Endothelial cell of umbilical vein (primary cell): ENCODE results near the gene RABIF. TPM values are rescaled to one million over a fixed set of nuclear protein-coding genes. Genes with fewer than 3 reads are reported as not detected.

Experiments
- BruUV-seq: library from RNA; stranded (reverse); fragments of 400-500 nt; replicated peaks from 2 replicates; lab custom pipeline; 2021; lab: Mats Ljungman, UMichigan
- CTCF ChIA-PET: fragments of 300-600, 350-600 bp; sonication (Branson Sonifier 250); formaldehyde crosslinking; loops from one replicate; lab custom pipeline; 2021; ENCODE audit warnings: antibody characterized with exemption, inconsistent platforms; lab: Charles Lee
- POLR2A ChIA-PET: fragments of 300-600, 350-600 bp; sonication (Branson Sonifier 250); formaldehyde crosslinking; loops from one replicate; lab custom pipeline; 2021; ENCODE audit warnings: antibody characterized with exemption, inconsistent platforms; lab: Charles Lee
- DNase-seq: peaks from one replicate; pipeline ENCODE4 v3.0.0-alpha.2; 2011; ENCODE audit warnings: low read depth, low spot score
- FAIRE-seq: peaks from 2 replicates; lab custom pipeline; 2011; peaks lifted over from hg19 to GRCh38; lab: Jason Lieb, UNC
- H2AFZ ChIP-seq: 2 replicates; pipeline ENCODE4 v1.6.0; 2012; ENCODE audit warnings: low read depth, low read length, control low read depth, inconsistent platforms
- H3K27ac ChIP-seq: 2 replicates; pipeline ENCODE4 v1.5.1; 2011; ENCODE audit warnings: low read depth, mild to moderate bottlenecking, control low read depth, low read length, moderate library complexity; ENCODE audit not compliant: insufficient read depth
- H3K27me3 ChIP-seq, 2 experiments: 2 replicates each; pipeline versions ENCODE4 v1.6.0 to v1.6.1; 2011; ENCODE audit warnings: low read length in 2 of 2, mixed read lengths in 1 of 2; ENCODE audit not compliant: control insufficient read depth in 2 of 2, insufficient read depth in 2 of 2
- H3K36me3 ChIP-seq, 2 experiments: 2 replicates in 1 of 2; 3 replicates in 1 of 2; pipeline ENCODE4 v1.5.1; 2011; ENCODE audit warnings: low read length in 2 of 2, mild to moderate bottlenecking in 1 of 2, moderate library complexity in 1 of 2; ENCODE audit not compliant: control insufficient read depth in 2 of 2, insufficient read depth in 2 of 2; ENCODE audit errors: extremely low read depth in 1 of 2
- H3K4me1 ChIP-seq: 3 replicates; pipeline ENCODE4 v1.5.1; 2011; ENCODE audit warnings: mild to moderate bottlenecking, low read length; ENCODE audit not compliant: control insufficient read depth, insufficient read depth; ENCODE audit errors: extremely low read depth
- H3K4me2 ChIP-seq: 2 replicates; pipeline ENCODE4 v1.6.1; 2011; ENCODE audit warnings: low read length, control low read depth, mixed read lengths; ENCODE audit not compliant: insufficient read depth
- H3K4me3 ChIP-seq, 3 experiments: fragments of 200-600 bp in 1 of 3; sonication (generic), shearing (Covaris generic) in 1 of 3; replicated peaks in 1 of 3; 2 replicates each; pipeline ENCODE4 v1.5.1; 2011 to 2016; ENCODE audit warnings: control low read depth in 3 of 3, low read length in 3 of 3, mild to moderate bottlenecking in 2 of 3, inconsistent platforms in 1 of 3, low read depth in 1 of 3, moderate library complexity in 1 of 3; ENCODE audit not compliant: insufficient read depth in 1 of 3
- H3K79me2 ChIP-seq: 2 replicates; pipeline ENCODE4 v1.6.0; 2012; ENCODE audit warnings: low read length, inconsistent platforms; ENCODE audit not compliant: control insufficient read depth, insufficient read depth
- H3K9ac ChIP-seq: replicated peaks from 2 replicates; pipeline ENCODE3; 2011; ENCODE audit warnings: low read length, control low read depth; ENCODE audit not compliant: insufficient read depth; ENCODE audit errors: extremely low read depth
- H3K9me1 ChIP-seq: replicated peaks from 3 replicates; pipeline ENCODE4 v1.6.0; 2011; ENCODE audit warnings: mild to moderate bottlenecking, low read length; ENCODE audit not compliant: control insufficient read depth, insufficient read depth; ENCODE audit errors: extremely low read depth
- H3K9me3 ChIP-seq: replicated peaks from 2 replicates; pipeline ENCODE4 v1.5.1; 2012; ENCODE audit warnings: low read length, inconsistent platforms; ENCODE audit not compliant: control insufficient read depth, insufficient read depth
- H4K20me1 ChIP-seq: replicated peaks from 2 replicates; pipeline ENCODE3; 2011; ENCODE audit warnings: mild to moderate bottlenecking, low read length; ENCODE audit not compliant: control insufficient read depth, insufficient read depth; ENCODE audit errors: extremely low read depth
- EZH2 ChIP-seq: IDR thresholded peaks from 2 replicates; pipeline ENCODE4 v1.6.1; 2012; ENCODE audit warnings: borderline replicate concordance, low read depth, mild to moderate bottlenecking, moderate library complexity, low read length, inconsistent platforms; ENCODE audit not compliant: severe bottlenecking
- FOS ChIP-seq: IDR thresholded peaks from 2 replicates; pipeline ENCODE4 v1.6.1; 2011; ENCODE audit warnings: mild to moderate bottlenecking, low read length, moderate library complexity, borderline replicate concordance; ENCODE audit not compliant: insufficient read depth
- GATA2 ChIP-seq: IDR thresholded peaks from 2 replicates; pipeline ENCODE4 v1.7.0; 2011; ENCODE audit warnings: low read depth, mild to moderate bottlenecking, moderate library complexity, mixed read lengths, low read length; ENCODE audit not compliant: insufficient read length, insufficient read depth
- JUN ChIP-seq: IDR thresholded peaks from 2 replicates; pipeline ENCODE4 v1.6.1; 2011; ENCODE audit warnings: borderline replicate concordance, low read depth; ENCODE audit not compliant: insufficient read length, insufficient read depth
- MYC ChIP-seq: IDR thresholded peaks from one replicate; pipeline ENCODE4 v1.6.1; 2011; ENCODE audit warnings: mild to moderate bottlenecking, low read depth, low read length
- POLR2A ChIP-seq: IDR thresholded peaks from 2 replicates; pipeline ENCODE4 v1.6.1; 2012; ENCODE audit warnings: low read depth, mild to moderate bottlenecking, control low read depth, low read length
- POLR2AphosphoS5 ChIP-seq: IDR thresholded peaks from 2 replicates; pipeline ENCODE4 v1.6.1; 2012; ENCODE audit warnings: low read depth, mild to moderate bottlenecking, control low read depth, low read length, moderate library complexity; ENCODE audit not compliant: insufficient read depth
- dilution Hi-C: fragments of 300-500 bp; cut with MboI; formaldehyde crosslinking; loops from one replicate; pipeline ENCODE4 v1.15.0; 2019; ENCODE audit warnings: low sequenced_read_pairs; ENCODE audit not compliant: extremely low pct_ligation_motif_present
- intact Hi-C: fragments of 100-400 bp; cut with micrococcal nuclease; formaldehyde crosslinking; loops from one replicate; pipeline ENCODE4 v1.10.0; 2022
- polyA plus RNA-seq, 4 experiments: library from polyadenylated mRNA; depleted of rRNA in 3 of 4; stranded (reverse) in 3 of 4; unstranded in 1 of 4; fragments of >200 nt; gene quantifications; 2 replicates each; pipeline versions ENCODE4 v1.2.1 to v1.2.3, GENCODE V29; 2011 to 2012; ENCODE audit warnings: missing spikeins in 1 of 4
- total RNA-seq: library from RNA; stranded (reverse); gene quantifications from 2 replicates; pipeline ENCODE4 v1.2.3, GENCODE V29; 2021
- TF ChIP-seq, protein P1 (sequence below), 2 donors: IDR thresholded peaks; 1 replicate in 1 of 2; 2 replicates in 1 of 2; pipeline ENCODE4 v1.5.1; 2011; ENCODE audit warnings: low read length in 2 of 2, mild to moderate bottlenecking in 2 of 2, moderate library complexity in 2 of 2, control low read depth in 1 of 2, inconsistent platforms in 1 of 2, low read depth in 1 of 2; ENCODE audit not compliant: insufficient read depth in 1 of 2; ENCODE audit errors: extremely low read depth in 1 of 2
- TF ChIP-seq, protein P2 (sequence below): IDR thresholded peaks from 2 replicates; pipeline ENCODE4 v1.6.1; 2011; ENCODE audit not compliant: insufficient read depth, insufficient read length

Gene RABIF
- total and polyA plus RNA-seq, 2 donors (not counting 3 experiments of a cell fraction or from before 2014, with no cell fraction given): 15.8 to 17.1 TPM

DNA sequence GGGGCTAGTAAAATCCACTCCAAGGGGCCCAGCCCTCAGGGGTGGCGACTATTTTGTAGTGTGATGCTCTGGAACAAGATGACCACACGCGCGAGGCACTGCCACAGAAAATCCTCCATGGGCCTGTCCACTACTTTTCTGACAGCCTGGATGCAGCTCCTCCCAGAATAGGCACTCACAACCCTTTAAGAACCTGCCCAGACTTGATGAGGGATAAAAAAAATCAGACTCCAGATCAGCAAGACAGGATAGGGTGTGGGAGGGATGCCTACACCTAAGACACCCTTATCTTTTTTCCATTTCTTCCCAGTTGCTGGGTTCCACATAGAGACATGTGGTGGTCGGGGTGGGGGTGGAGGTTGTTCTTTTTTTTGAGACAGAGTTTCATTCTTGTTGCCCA, 44.7 kb downstream of the RABIF start:
- POLR2A ChIA-PET: no interaction called here
- intact Hi-C loops: no loop called here
- BruUV-seq: no TSS peak

DNA sequence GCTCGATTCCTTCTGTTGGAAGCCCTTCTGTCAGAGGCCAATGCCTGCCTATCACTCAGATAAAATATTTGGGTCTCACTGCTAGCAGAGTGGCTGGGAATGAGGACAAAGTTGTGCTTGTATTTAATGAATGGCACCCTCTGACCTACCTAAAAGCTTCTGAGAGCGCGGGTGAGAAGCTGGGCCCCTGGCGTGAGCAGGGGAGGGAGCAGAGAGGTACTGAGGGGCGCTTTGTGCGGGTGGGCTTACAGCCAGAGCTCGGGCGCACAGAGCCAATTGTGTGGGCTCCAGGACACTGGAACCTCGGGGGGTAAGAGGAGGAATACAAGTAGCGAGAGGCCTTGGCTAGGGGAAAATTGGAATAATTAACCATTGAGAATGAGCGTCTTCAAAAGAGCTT, 45.9 kb downstream of the RABIF start:
- H3K4me2 ChIP-seq: no peak overlapping the region
- ChIA-PET CTCF (interaction anchor here (1.1 to 1.4 kb wide), 2 partner anchors 11 to 18 kb away, joined by 3 to 4 read pairs; no protein-coding TSS in a partner anchor), POLR2A (interaction anchor here (0.6 kb wide), 1 partner anchor 110 kb away, joined by 5 read pairs; no protein-coding TSS in a partner anchor)
- FAIRE-seq (no peak), DNase-seq (no peak)
- no peaks in the 10 kb centered on the region for H3K36me3 ChIP-seq
- H3K9me3 ChIP-seq: no peaks in the 10 kb centered on the region
- H4K20me1 ChIP-seq: no peaks in the 10 kb centered on the region
- dilution Hi-C loops (no loop called here), intact Hi-C loops (no loop called here)
- H2AFZ ChIP-seq: no peak overlapping the region
- H3K9me1 ChIP-seq: no peaks in the 10 kb centered on the region
- BruUV-seq: no TSS peak
- H3K79me2 ChIP-seq: no peaks in the 10 kb centered on the region
- H3K9ac ChIP-seq: no peak overlapping the region
- H3K27ac ChIP-seq: no peak overlapping the region
- no peak for TF ChIP-seq POLR2A
- TF ChIP-seq EZH2: no peak
- TF ChIP-seq GATA2: no peak
- no peak for TF ChIP-seq JUN
- no peak for TF ChIP-seq FOS
- no peak for TF ChIP-seq POLR2AphosphoS5
- TF ChIP-seq, protein P1, sequence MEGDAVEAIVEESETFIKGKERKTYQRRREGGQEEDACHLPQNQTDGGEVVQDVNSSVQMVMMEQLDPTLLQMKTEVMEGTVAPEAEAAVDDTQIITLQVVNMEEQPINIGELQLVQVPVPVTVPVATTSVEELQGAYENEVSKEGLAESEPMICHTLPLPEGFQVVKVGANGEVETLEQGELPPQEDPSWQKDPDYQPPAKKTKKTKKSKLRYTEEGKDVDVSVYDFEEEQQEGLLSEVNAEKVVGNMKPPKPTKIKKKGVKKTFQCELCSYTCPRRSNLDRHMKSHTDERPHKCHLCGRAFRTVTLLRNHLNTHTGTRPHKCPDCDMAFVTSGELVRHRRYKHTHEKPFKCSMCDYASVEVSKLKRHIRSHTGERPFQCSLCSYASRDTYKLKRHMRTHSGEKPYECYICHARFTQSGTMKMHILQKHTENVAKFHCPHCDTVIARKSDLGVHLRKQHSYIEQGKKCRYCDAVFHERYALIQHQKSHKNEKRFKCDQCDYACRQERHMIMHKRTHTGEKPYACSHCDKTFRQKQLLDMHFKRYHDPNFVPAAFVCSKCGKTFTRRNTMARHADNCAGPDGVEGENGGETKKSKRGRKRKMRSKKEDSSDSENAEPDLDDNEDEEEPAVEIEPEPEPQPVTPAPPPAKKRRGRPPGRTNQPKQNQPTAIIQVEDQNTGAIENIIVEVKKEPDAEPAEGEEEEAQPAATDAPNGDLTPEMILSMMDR (IDR thresholded peaks at IDR 0.05; ENCODE audit: extremely low read depth in 1 of 2, insufficient read depth in 1 of 2, low read depth in 1 of 2, low read length in 2 of 2): no peak
- TF ChIP-seq, protein P2, sequence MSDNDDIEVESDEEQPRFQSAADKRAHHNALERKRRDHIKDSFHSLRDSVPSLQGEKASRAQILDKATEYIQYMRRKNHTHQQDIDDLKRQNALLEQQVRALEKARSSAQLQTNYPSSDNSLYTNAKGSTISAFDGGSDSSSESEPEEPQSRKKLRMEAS: no peak
- TF ChIP-seq MYC: no peak
- no peaks in the 10 kb centered on the region for H3K4me1 ChIP-seq
- no peak overlapping the region for H3K4me3 ChIP-seq
- peaks cover 0 to 6% of the 10 kb centered on the region in 2 experiments for H3K27me3 ChIP-seq

More for the DNA sequence above, 44.7 kb downstream of the RABIF start:
- H3K36me3 ChIP-seq: no peaks in the 10 kb centered on the region
- no peak overlapping the region for H3K4me2 ChIP-seq
- H2AFZ ChIP-seq: no peak overlapping the region
- H3K27ac ChIP-seq: no peak overlapping the region
- no peaks in the 10 kb centered on the region for H3K9me1 ChIP-seq
- no peaks in the 10 kb centered on the region for H3K9me3 ChIP-seq
- DNase-seq: no peak
- dilution Hi-C loops: no loop called here
- no peak overlapping the region for H3K9ac ChIP-seq
- no peak overlapping the region for H3K4me3 ChIP-seq
- H3K27me3 ChIP-seq: peaks cover 0 to 4% of the 10 kb centered on the region in 2 experiments
- no peaks in the 10 kb centered on the region for H4K20me1 ChIP-seq
- H3K79me2 ChIP-seq: no peaks in the 10 kb centered on the region
- FAIRE-seq: no peak
- H3K4me1 ChIP-seq: no peaks in the 10 kb centered on the region
- no peak for TF ChIP-seq GATA2
- CTCF ChIA-PET: interaction anchor here (1.4 kb wide), 1 partner anchor 10 kb away, joined by 4 read pairs; no protein-coding TSS in a partner anchor
